Ovary (tissue), 9 donors: ENCODE results near the gene RNF41. TPM values are rescaled to one million over a fixed set of nuclear protein-coding genes. Genes with fewer than 3 reads are reported as not detected.

Source experiments
- DNase-seq, 5 donors: peaks; one replicate each; pipeline ENCODE4 v3.0.0-alpha.2; 2019 to 2020
- H3K27ac ChIP-seq, 2 donors: fragments of 200-600 bp; one replicate each; pipeline versions ENCODE4 v1.5.1 to v1.8.0; 2019 to 2022
- H3K27me3 ChIP-seq: fragments of 200-600 bp; one replicate; pipeline ENCODE4 v1.8.0; 2022
- H3K36me3 ChIP-seq: fragments of 200-600 bp; sonication (generic); one replicate; pipeline ENCODE4 v1.5.1; 2019
- H3K4me1 ChIP-seq: one replicate; pipeline ENCODE4 v1.8.1; 2013; ENCODE audit warnings: mild to moderate bottlenecking, moderate library complexity; ENCODE audit not compliant: insufficient read depth
- H3K4me3 ChIP-seq: fragments of 200-600 bp; sonication (generic); one replicate; pipeline ENCODE4 v1.5.1; 2017
- H3K9me3 ChIP-seq, 2 donors: fragments of 200-600 bp in 1 of 2; sonication (generic) in 1 of 2; one replicate each; pipeline versions ENCODE4 v1.5.1 to v1.8.1; 2013 to 2019; ENCODE audit warnings: mild to moderate bottlenecking in 1 of 2, moderate library complexity in 1 of 2
- EP300 ChIP-seq: sonication (generic); formaldehyde crosslinking; IDR thresholded peaks from one replicate; pipeline ENCODE4 v1.6.1; 2017; ENCODE audit warnings: antibody characterized with exemption
- POLR2A ChIP-seq: fragments of 450-650 bp; IDR thresholded peaks from one replicate; pipeline ENCODE4 v1.6.1; 2017; ENCODE audit warnings: antibody characterized with exemption, mild to moderate bottlenecking, moderate library complexity
- WGBS, 3 donors: extraction: QIAGEN DNeasy Blood & Tissue Kit in 1 of 3; methylation state at CpG; one replicate each; pipeline versions ENCODE4 v1.1.5 to v1.1.7; 2013 to 2017; 5-methylcytosine and 5-hydroxymethylcytosine counted together
- intact Hi-C, 4 donors: fragments of 100-400 bp; cut with DNase I; formaldehyde crosslinking; loops; one replicate each; pipeline versions ENCODE4 v1.11.0 to v1.15.1; 2022 to 2023
- polyA plus RNA-seq, 2 donors: library from polyadenylated mRNA; stranded (reverse); fragments of 200-250 nt in 1 of 2; fragments of 350-450 nt in 1 of 2; fragmentation: Illumina TruSeq in 1 of 2; extraction: RNeasy Lipid Tissue Mini Kit (QIAGEN cat#74804) in 1 of 2; gene quantifications; one replicate each; pipeline ENCODE4 v1.2.3, GENCODE V29; 2013 to 2014
- total RNA-seq, 7 donors: library from RNA; depleted of rRNA in 2 of 7; stranded (reverse); fragments of >200 nt in 2 of 7; fragmentation: NEBNext Ultra II Directional in 3 of 7; extraction: Animal tissue kit (Norgen Biotek cat#: 25700) in 3 of 7; gene quantifications; one replicate each; pipeline versions ENCODE4 v1.1.0 to v1.2.4, GENCODE V29; 2016 to 2023
- TF ChIP-seq, protein P1 (sequence below), 3 donors: fragments of 450-650 bp in 2 of 3; fragments of 200-600 bp in 1 of 3; IDR thresholded peaks; one replicate each; pipeline versions ENCODE4 v1.5.1 to v1.8.0; 2016 to 2022; ENCODE audit warnings: antibody characterized with exemption in 3 of 3, mild to moderate bottlenecking in 1 of 3
- donor health status: DM: no; HTN: no; CAD: no; lungs with moderate emphysema.
- donor health status: DM: no; HTN: no; CAD: no.
- donor health status: Bipolar disorder and iron deficiency.
- donor health status: DM: yes; HTN: yes; CAD: no.
- donor health status: DM: no; HTN: no; CAD: no.
- donor health status: DM: yes; HTN: yes; CAD: no.

The RNF41 gene
- total and polyA plus RNA-seq, 9 donors: 29.4 to 55.6 (median 40.6) TPM

- intact Hi-C loops: no loop called here
- Histone ChIP-seq H3K27me3 (no peaks in the 10 kb centered on the region), H3K4me1 (no peaks in the 10 kb centered on the region), H3K36me3 (peaks cover 3% of the 10 kb centered on the region), H3K9me3 (no peaks in the 10 kb centered on the region), H3K27ac (no peak overlapping the region), H3K4me3 (no peak overlapping the region)
- TF ChIP-seq EP300 (no peak), POLR2A (no peak)
- TF ChIP-seq, protein P1, sequence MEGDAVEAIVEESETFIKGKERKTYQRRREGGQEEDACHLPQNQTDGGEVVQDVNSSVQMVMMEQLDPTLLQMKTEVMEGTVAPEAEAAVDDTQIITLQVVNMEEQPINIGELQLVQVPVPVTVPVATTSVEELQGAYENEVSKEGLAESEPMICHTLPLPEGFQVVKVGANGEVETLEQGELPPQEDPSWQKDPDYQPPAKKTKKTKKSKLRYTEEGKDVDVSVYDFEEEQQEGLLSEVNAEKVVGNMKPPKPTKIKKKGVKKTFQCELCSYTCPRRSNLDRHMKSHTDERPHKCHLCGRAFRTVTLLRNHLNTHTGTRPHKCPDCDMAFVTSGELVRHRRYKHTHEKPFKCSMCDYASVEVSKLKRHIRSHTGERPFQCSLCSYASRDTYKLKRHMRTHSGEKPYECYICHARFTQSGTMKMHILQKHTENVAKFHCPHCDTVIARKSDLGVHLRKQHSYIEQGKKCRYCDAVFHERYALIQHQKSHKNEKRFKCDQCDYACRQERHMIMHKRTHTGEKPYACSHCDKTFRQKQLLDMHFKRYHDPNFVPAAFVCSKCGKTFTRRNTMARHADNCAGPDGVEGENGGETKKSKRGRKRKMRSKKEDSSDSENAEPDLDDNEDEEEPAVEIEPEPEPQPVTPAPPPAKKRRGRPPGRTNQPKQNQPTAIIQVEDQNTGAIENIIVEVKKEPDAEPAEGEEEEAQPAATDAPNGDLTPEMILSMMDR (IDR thresholded peaks at IDR 0.05): no peak
- WGBS, 3 donors: 68 to 73% (median 73%) methylated on average over 9 of the region's 9 CpGs
- DNase-seq: no peak
Observed at GRCh38 chr12:56241424-56242303, 19.9 kb upstream of the RNF41 start.

DNA sequence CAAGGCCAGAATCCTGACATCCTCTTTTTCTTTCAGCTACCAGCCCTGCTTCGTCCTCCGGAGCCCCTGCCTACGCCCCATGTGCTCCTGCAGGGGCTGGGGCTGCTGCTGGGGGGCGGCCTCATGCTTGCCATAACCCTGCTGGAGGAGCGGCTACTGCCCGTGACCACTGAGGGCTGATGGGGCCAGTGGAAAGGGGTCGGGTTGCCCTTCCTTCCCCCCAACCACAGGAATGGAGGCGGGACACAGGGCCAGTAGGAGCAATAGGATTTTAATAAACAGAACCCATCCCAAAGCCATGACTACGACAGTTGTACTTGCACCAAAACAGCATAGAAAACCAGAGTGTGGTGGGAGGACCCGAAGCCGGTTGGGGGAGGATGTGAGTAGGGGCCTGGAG, 15.8 kb upstream of the RNF41 start:
- intact Hi-C loops: no loop called here
- H3K9me3 ChIP-seq: no peaks in the 10 kb centered on the region
- no peaks in the 10 kb centered on the region for H3K27me3 ChIP-seq
- no peaks in the 10 kb centered on the region for H3K36me3 ChIP-seq
- H3K27ac ChIP-seq: no peak overlapping the region
- no peak for DNase-seq
- no peaks in the 10 kb centered on the region for H3K4me1 ChIP-seq
- no peak overlapping the region for H3K4me3 ChIP-seq
- TF ChIP-seq EP300: no peak
- TF ChIP-seq, protein P1 (IDR thresholded peaks at IDR 0.05): no peak
- no peak for TF ChIP-seq POLR2A
- 51 to 59% (median 53%) methylated on average over 11 of the region's 11 CpGs for WGBS, 3 donors

GRCh38 chr12:56236985-56237384, 15.3 kb upstream of the RNF41 start:
- Histone ChIP-seq H3K36me3 (no peaks in the 10 kb centered on the region), H3K27me3 (no peaks in the 10 kb centered on the region), H3K4me1 (no peaks in the 10 kb centered on the region), H3K27ac (no peak overlapping the region), H3K9me3 (no peaks in the 10 kb centered on the region), H3K4me3 (no peak overlapping the region)
- TF ChIP-seq, protein P1 (IDR thresholded peaks at IDR 0.05): no peak
- TF ChIP-seq EP300 (no peak), POLR2A (no peak)
- intact Hi-C loops: no loop called here
- 60 to 76% (median 70%) methylated on average over 5 of the region's 5 CpGs for WGBS, 3 donors
- no peak for DNase-seq

- WGBS, 3 donors: 90 to 95% (median 93%) methylated on average over 6 of the region's 6 CpGs
- intact Hi-C loops: no loop called here
- H3K27ac ChIP-seq: no peak overlapping the region
Observed at GRCh38 chr12:56236091-56236490, 14.4 kb upstream of the RNF41 start.

More at GRCh38 chr12:56236091-56236490, 14.4 kb upstream of the RNF41 start:
- Histone ChIP-seq H3K4me1 (no peaks in the 10 kb centered on the region), H3K27me3 (no peaks in the 10 kb centered on the region), H3K4me3 (no peak overlapping the region), H3K9me3 (no peaks in the 10 kb centered on the region), H3K36me3 (no peaks in the 10 kb centered on the region)
- no peak for DNase-seq
- TF ChIP-seq, protein P1 (IDR thresholded peaks at IDR 0.05): no peak
- TF ChIP-seq EP300 (no peak), POLR2A (no peak)
